ENCODE data around the gene LAMB4.

GRCh38 chr7:108007261-108007660, 122.9 kb downstream of the LAMB4 start:
- TF ChIP-seq, protein P1, sequence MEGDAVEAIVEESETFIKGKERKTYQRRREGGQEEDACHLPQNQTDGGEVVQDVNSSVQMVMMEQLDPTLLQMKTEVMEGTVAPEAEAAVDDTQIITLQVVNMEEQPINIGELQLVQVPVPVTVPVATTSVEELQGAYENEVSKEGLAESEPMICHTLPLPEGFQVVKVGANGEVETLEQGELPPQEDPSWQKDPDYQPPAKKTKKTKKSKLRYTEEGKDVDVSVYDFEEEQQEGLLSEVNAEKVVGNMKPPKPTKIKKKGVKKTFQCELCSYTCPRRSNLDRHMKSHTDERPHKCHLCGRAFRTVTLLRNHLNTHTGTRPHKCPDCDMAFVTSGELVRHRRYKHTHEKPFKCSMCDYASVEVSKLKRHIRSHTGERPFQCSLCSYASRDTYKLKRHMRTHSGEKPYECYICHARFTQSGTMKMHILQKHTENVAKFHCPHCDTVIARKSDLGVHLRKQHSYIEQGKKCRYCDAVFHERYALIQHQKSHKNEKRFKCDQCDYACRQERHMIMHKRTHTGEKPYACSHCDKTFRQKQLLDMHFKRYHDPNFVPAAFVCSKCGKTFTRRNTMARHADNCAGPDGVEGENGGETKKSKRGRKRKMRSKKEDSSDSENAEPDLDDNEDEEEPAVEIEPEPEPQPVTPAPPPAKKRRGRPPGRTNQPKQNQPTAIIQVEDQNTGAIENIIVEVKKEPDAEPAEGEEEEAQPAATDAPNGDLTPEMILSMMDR (IDR thresholded peaks at IDR 0.05) = no peak
- no peak for TF ChIP-seq POLR2A (IDR thresholded peaks at IDR 0.05)
